Esophagus squamous epithelium (tissue), 4 donors: ENCODE measurements around the gene GALNTL6.

Experiments
- CTCF ChIP-seq, 6 experiments: fragments of 450-650 bp in 4 of 6; fragments of 200-600 bp in 2 of 6; sonication (generic) in 2 of 6; IDR thresholded peaks; one replicate each; pipeline ENCODE4 v1.5.1; 2016 to 2019; ENCODE audit warnings: antibody characterized with exemption in 6 of 6, mild to moderate bottlenecking in 4 of 6, moderate library complexity in 4 of 6
- POLR2A ChIP-seq, 4 donors: fragments of 450-650 bp; IDR thresholded peaks; one replicate each; pipeline ENCODE4 v1.6.1; 2017; ENCODE audit warnings: antibody characterized with exemption in 4 of 4, mild to moderate bottlenecking in 4 of 4, moderate library complexity in 3 of 4

GRCh38 chr4:172995704-172996103, 1182.5 kb downstream of the GALNTL6 start:
- TF ChIP-seq CTCF (IDR thresholded peaks at IDR 0.05), result no peak
- TF ChIP-seq POLR2A (IDR thresholded peaks at IDR 0.05), result no peak
